ENCODE data around the gene CFP. TPM values are rescaled to one million over a fixed set of nuclear protein-coding genes. Genes with fewer than 3 reads are reported as not detected.

CFP gene
- total RNA-seq (2022; extraction: Qiagen RNA extraction; ENCODE audit: low read depth), result 0.14 to 0.83 TPM (median 0.72 TPM) in 5 replicates

DNA sequence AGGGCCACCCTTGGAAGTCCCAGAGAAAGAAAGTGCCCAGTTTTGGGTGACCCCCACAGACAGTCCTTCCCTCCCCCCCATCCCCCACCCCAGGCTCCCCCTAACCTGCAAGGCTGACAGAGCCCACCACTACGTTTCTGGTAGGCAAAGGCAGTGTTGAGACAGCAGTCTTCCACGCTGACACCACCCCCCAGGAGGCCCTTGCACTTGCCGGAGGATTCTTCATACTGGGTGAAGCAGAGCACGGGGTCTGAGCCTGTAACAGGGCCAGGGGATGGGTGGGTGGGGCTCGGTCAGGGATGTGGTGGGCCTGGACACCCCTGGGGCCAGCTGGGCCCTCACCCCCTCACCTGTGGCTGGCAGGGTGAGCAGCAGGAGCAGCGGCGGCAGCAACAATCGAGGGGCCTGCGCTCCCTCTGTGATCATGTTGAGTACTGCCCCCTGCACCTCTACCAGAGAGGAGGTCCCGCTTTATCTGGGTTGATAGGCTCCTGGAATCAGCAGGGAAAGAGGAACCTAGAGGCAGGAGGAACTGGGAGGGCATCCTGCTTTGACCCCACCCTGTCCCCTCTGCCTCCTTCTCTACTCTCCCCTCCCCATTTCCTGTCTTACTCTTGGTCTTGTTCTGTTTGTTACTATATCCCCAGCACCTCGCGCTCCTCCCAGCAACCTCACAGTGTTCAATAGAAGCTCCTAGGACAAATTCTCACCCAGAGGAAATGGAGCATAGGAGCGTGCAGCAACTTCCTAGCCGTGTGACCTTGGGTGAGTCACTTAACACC, at the start of gene CFP:
Gene CFP, minus strand, starts transcription at position 512 of the 782 bp plus-strand sequence. Its CDS starts 86 bp downstream, at position 426.

GRCh38 chrX:47658684-47659420, 29.1 kb upstream of the CFP start, which contains the start of gene UXT:
TSS of gene UXT (minus strand) at chrX:47659180. CDS start at chrX:47658927, 253 bp downstream.

DNA sequence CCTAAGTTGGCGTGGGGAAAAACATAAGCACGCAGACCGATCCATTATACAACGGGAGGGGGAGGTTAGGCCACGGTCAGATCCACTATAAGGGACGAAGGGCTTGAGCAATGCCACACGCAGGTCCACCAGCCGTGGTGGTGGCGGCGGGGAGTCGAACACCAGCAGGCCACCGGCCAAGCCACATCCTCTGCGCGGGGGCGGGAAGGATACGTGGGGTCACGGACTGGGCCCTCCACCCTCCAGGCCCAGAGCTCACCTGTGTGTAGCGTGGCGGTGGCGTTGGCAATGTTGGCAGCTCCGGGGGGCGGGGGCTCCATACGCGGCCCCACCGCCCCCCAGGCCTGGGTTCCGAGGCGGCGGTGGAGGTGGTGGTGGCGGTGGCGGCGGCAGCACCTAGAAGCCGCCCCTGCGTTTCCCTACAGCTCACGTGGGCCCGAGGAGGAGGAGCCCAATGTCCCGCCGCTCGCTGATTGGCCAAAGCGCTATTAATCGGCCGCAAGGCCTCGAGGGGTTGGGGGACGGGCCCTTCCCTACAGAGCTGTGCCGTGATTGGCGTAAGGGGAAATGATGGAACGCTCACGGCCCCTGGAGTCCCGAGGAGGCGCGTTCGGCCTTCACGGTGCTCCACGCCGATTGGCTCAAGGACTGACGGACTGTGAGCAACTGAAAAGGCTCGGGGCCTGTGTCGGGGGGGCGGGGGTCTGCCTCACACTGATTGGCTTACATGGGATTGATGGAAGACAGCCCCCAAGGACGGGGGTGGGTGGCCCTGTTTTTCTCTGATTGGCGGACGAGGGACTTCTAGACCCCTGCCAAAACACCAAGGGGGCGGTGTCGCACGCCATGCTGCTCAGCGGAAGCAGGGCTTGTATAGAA, 20.7 kb upstream of the CFP start, which contains the start of gene ELK1:
Gene ELK1, minus strand, starts transcription at position 400 of the 879 bp plus-strand sequence. CDS start 9,122 bp downstream, outside the sequence.

DNA sequence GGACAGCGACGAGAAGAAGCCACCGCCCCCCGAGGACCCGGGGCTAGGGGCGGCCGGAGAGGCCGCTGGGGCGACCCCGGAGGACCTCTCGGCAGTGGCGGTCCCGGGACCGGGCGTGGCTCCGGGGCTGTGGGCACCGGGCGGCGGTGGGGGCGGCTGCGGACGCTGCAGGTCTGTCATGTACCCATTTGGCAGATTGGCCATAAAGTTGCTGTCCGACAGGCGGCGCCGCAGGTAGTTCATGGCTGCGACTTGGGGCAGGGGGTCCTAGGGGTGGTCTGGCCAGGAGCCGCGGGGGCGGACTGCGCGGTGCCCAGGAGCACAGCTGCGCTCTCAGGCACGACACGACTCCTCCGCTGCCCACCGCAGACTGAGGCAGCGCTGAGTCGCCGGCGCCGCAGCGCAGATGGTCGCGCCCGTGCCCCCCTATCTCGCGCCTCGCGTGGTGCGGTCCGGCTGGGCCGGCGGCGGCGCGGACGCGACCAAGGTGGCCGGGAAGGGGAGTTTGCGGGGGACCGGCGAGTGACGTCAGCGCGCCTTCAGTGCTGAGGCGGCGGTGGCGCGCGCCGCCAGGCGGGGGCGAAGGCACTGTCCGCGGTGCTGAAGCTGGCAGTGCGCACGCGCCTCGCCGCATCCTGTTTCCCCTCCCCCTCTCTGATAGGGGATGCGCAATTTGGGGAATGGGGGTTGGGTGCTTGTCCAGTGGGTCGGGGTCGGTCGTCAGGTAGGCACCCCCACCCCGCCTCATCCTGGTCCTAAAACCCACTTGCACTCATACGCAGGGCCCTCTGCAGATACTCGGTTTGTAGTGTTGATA, 10.0 kb downstream of the CFP start, which contains the start of gene SYN1:
Gene SYN1, minus strand, starts transcription at position 372 of the 817 bp plus-strand sequence. Its CDS starts 129 bp downstream, at position 243.

DNA sequence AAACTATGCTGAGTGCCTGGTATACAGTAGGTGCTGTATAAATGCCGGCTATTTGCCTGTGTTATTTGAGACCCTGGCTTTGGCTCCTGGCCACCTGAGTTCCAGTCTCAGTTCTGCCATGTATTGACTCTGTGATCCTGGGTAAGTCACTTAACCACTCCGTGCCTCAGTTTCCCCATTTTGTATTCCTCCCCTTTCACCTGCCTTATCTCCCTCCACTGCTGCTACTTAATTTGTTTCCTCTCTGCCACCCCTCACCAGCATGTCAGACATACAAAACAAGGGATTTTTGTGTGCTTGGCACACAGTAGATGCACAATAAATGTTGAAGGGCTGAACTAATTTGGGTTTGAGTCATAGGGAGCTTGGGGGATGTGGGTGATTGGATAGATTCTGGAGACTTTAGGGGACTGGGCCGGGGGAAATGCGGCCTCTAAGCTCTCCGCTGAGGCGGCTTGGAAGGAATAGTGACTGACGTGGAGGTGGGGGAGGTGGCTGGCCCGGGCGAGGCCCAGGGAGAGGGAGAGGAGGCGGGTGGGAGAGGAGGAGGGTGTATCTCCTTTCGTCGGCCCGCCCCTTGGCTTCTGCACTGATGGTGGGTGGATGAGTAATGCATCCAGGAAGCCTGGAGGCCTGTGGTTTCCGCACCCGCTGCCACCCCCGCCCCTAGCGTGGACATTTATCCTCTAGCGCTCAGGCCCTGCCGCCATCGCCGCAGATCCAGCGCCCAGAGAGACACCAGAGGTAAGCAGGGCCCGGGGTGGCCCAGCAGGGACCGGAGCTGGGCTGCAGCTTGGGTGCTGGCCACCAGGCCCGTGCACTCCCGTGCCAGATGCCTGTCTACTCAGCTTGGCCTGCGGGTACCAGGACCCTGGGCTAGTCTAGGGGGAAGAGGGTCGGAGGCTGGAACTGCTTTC, 47.7 kb downstream of the CFP start, which contains the start of gene TIMP1:
Gene TIMP1, plus strand, starts transcription at position 706 of the 917 bp plus-strand sequence. CDS start 980 bp downstream, outside the sequence.

Other genes with a start within 250 kb of the CFP start
- 3.1 to 4.5 TPM (median 4.2 TPM) in 5 replicates for gene ZNF41, start 146.7 kb downstream of the CFP start, total RNA-seq (2022; extraction: Qiagen RNA extraction; ENCODE audit: low read depth)
- 35.6 to 58.2 TPM (median 56.3 TPM) in 5 replicates for gene ARAF, start 68.7 kb downstream of the CFP start, total RNA-seq (2022; extraction: Qiagen RNA extraction; ENCODE audit: low read depth)
- 203 to 298 TPM (median 261 TPM) in 5 replicates for gene TIMP1, start 47.5 kb downstream of the CFP start, total RNA-seq (2022; extraction: Qiagen RNA extraction; ENCODE audit: low read depth)
- gene SYN1, start 10.1 kb downstream of the CFP start, total RNA-seq (2022; extraction: Qiagen RNA extraction; ENCODE audit: low read depth), result 0.11 to 0.58 TPM (median 0.19 TPM) in 5 replicates
- 26.5 to 35.8 TPM (median 34.6 TPM) in 5 replicates for gene ELK1, start 20.6 kb upstream of the CFP start, total RNA-seq (2022; extraction: Qiagen RNA extraction; ENCODE audit: low read depth)
- 167 to 187 TPM (median 174 TPM) in 5 replicates for gene UXT, start 29.2 kb upstream of the CFP start, total RNA-seq (2022; extraction: Qiagen RNA extraction; ENCODE audit: low read depth)
- gene ZNF81, start 207.0 kb upstream of the CFP start, total RNA-seq (2022; extraction: Qiagen RNA extraction; ENCODE audit: low read depth), result 4.6 to 6.9 TPM (median 5.9 TPM) in 5 replicates